ENCODE data around the gene HAUS3.

DNA sequence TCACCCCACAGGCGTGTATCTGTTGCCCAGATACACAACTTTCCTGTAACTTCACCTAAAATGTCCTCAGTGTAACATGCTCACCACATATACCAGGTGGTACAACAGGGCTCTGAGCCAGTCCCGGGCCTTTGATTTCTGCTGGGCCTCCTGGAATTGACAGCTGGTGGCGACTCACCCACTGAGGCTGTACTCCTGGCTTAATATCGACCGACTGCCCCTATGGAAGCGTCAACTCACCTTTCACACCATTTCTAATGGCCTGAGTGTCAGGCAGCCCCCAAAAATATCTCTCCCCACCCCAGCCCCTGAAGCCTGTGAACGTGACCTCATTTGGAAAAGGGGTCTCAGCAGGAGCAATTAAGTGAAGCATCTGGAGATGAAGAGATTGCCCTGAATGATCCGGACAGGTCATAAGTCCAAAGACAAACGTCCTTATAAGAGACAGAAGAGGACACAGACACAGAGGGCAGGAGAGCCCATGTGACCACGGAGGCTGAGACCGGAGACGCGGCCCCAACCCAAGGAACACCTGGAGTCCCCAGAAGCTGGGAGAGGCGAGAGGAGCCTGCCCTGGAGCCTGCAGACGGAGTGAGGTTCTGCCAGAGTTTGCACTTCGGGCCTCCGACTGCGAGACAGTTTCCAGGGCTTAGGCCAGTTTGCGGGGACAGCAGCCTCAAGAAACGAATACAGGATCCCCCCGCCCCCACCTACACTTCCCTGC, 32.6 kb upstream of the HAUS3 start:
- TF ChIP-seq, protein P1, sequence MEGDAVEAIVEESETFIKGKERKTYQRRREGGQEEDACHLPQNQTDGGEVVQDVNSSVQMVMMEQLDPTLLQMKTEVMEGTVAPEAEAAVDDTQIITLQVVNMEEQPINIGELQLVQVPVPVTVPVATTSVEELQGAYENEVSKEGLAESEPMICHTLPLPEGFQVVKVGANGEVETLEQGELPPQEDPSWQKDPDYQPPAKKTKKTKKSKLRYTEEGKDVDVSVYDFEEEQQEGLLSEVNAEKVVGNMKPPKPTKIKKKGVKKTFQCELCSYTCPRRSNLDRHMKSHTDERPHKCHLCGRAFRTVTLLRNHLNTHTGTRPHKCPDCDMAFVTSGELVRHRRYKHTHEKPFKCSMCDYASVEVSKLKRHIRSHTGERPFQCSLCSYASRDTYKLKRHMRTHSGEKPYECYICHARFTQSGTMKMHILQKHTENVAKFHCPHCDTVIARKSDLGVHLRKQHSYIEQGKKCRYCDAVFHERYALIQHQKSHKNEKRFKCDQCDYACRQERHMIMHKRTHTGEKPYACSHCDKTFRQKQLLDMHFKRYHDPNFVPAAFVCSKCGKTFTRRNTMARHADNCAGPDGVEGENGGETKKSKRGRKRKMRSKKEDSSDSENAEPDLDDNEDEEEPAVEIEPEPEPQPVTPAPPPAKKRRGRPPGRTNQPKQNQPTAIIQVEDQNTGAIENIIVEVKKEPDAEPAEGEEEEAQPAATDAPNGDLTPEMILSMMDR (IDR thresholded peaks at IDR 0.05 in 4 of 5, conservative IDR thresholded peaks at IDR 0.05 in 1 of 5): no peak
- TF ChIP-seq POLR2A (IDR thresholded peaks at IDR 0.05): no peak
